Measurements from ENCODE around the gene NMD3.
"Not testable (repeated sequence)": the region's sequence is repeated elsewhere in the genome, so short reads cannot be mapped to it uniquely, and the experiment has no call there.

NMD3 gene

DNA sequence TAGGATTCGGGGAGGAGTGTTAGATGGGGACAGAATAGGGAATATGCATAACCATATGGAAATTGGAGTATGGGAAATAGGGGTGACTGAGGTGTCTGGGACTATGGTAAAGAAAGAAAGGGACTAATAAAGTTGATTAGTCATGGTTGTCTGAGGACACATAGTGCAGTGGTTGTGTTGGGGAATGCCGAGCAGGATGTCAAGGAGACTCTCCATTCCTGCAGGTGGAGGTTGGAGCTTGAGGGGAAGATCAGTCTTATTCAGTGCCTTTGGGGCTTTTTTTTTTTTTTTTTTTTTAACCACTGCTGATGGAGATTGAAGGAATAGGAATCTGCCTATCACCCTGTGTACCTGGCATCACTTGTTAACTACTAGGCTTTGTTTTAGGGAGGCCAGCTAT lies 10.8 kb downstream of the NMD3 start:
- no peak for DNase-seq

- DNase-seq: no peak
Measured at GRCh38 chr3:161233557-161233956, 12.4 kb downstream of the NMD3 start.

- no peak for DNase-seq
Measured at GRCh38 chr3:161236240-161236639, 15.1 kb downstream of the NMD3 start.

DNA sequence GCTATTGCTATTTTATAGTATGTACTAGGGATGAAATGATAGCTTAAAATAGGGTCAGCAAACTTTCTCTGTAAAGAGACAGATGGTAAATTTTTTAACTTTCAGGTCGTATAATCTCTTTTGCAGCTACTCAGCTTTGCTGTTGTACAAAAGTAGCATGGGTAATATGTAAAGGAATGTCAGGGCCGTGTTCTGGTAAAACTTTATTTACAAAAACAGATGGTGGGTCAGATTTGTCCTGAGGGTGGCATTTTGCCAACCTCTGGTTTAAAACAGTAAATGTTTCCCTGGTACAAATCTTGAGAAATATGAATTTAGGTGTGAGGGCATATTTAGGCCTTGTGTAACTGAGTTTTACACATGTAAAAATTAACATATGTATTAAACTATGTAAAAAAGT lies 18.6 kb downstream of the NMD3 start:
- DNase-seq: no peak

DNA sequence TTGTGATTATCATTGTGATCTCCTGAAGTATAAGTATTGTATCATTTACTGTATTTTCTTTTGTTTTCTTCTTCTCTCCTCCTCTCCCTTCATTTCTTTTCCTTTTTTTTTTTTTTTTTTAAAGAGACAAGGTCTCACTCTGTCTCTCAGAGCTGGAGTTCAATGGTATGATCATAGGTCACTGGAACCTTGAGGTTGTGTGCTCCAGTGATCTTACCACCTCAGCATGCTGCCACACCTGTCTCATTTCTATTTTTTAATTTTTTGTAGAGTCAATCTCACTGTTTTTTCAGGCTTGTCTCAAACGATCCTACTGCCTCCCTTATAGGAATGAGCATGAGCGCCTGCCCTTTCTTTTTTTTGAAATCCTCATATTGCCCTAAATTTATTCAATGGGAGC lies 23.4 kb downstream of the NMD3 start:
- DNase-seq: no peak

GRCh38 chr3:161247049-161247448 lies 25.9 kb downstream of the NMD3 start:
- no peak for DNase-seq

DNA sequence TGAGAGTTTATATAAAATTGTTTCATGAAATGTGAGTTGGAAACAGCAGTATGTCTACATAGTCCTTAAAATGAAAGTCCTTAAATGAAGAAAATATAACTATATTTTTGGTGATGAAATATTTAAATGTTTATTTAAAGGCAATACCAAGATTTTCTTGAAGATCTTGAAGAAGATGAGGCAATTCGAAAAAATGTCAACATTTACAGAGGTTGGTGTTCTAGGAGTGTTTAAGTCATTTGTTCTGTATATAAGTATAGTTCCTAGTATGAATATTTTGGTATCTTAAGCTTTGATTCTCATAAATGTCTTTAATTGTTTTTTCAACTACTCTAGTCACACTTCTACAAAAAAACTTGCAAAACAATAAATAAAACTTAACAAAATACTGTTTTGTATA lies 29.0 kb downstream of the NMD3 start:
- DNase-seq: no peak

DNA sequence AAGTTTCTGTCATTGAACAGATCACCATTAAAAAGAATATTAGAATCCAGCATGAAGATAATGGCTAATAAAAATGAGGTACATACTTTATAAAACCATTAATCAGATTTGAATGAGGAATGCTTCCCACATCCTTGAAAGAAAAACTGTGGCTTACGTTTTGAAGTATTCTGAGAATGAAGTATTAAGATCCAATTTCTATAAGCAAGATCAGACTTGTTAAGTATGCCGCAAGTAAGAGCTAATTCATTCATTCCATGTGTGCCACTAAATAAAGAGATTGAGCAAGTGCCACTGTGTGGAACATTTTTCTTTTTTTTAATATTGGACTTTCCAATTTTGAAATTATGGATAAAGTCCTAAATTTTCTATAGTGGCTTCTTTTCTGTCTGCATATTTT lies 30.6 kb downstream of the NMD3 start:
- DNase-seq: no peak

- DNase-seq: no peak
Measured at GRCh38 chr3:161252143-161252542, 31.0 kb downstream of the NMD3 start.

GRCh38 chr3:161253711-161254110 lies 32.6 kb downstream of the NMD3 start:
- DNase-seq: no peak

DNA sequence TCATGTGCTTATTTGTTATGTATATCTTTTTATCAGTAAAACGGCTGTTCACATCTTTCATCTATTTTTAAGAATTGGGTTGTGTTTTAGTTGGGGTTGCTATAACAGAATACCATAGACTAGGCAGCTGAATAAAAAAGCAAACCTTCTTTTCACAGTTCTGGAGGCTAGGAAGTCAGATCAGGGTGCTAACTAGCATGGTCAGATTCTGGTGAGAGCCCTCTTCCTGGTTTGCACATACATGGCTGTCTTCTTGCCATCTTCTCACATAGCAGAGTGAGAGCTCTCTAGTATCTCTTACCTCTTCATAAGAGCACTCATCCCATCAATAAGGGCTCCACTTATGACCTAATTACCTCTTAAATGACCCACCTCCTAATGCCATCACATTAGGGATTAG lies 33.8 kb downstream of the NMD3 start:
- peak in 1 of 2 experiments; percentile 39 for DNase-seq

- no peak for DNase-seq
Measured at GRCh38 chr3:161263057-161263456, 41.9 kb downstream of the NMD3 start.

- no peak for DNase-seq
Measured at GRCh38 chr3:161264852-161265251, 43.7 kb downstream of the NMD3 start.

DNA sequence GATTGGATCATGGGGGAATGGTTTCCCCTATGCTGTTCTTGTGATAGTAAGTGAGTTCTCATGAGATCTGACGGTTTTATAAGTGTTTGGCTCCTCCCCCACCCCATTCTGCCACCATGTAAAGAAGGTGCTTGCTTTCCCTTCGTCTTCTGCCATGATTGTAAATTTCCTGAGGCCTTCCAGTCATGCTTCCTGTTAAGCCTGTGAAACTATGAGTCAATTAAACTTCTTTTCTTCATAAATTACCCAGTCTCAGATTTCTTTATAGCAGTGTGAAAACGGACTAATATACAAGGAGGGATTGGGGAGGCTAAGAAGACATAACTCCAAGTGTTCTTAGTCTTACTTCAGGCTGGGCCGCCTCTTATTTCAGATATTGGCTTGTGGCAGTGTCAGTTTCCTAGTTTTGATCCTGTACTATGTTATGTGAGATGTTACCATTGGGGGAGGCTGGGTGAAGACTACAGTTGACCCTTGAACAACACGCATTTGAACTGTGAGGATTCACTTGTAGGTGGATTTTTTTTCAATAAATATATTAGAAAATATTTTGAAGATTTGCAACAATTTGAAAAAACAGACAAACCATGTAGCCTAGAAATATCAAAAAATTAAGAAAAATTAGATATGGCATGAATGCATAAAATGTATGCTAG lies 44.9 kb downstream of the NMD3 start:
- DNase-seq: no peak

DNA sequence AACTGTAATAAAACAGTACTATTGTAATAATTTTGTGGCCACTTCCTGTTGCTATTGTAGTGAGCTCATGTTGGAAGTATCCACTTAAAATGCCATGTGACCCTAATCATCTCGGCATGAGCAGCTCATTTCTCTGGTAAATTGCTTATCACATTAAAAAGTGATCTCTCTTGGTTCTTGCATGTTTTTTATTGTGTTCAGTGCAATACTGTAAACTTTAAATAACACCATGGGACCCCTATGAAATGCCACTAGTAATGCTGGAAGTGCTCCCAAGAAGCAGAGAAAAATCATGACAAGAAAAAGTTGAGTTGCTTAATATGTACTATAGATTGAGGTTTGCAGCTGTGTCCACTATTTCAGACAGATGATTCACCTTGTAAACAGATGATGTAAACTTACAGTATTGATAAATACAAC lies 45.6 kb downstream of the NMD3 start:
- DNase-seq: no peak

GRCh38 chr3:161267646-161268045 lies 46.5 kb downstream of the NMD3 start:
- no peak for DNase-seq

DNA sequence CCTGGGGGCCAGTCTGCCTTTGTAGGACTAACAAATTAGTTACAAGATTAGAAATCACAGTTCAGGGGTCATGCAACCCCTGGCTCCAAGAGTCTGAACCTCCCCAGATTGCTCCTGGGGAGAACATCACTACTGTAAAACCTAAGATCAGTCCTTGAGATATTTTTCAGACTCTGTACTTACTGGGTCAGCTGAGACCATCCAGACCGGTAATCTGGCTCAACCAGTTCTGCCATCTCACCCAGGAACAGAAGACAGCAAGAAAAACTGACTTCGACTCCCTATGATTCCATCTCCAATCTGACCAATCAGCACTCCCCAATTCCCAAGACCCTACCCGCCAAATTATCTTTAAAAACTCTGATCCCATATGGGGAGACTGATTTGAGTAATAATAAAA lies 47.5 kb downstream of the NMD3 start:
- no peak for DNase-seq

DNA sequence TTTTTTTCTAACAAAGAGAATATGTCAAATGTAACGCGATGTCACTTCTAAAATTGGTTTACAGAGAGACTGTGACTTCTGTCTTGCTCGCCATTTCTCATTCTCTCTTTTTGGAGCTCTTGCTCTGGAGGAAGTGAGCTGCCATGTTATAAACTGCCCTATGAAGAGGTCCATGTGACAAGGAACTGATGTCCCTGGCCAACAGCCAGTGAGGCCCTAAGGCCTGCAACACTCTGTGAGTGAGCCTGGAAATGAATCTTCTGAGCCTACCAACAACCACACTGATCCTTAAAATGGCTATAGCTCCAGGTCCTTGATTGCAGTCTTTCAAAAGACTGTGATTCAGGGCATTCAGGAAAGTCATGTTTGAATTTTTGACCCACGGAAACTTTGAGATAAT lies 49.9 kb downstream of the NMD3 start:
- DNase-seq: no peak

GRCh38 chr3:161271646-161272045 lies 50.5 kb downstream of the NMD3 start:
- DNase-seq: no peak

GRCh38 chr3:161272524-161272923 lies 51.4 kb downstream of the NMD3 start:
- no peak for DNase-seq

- peak in 1 of 2 experiments; percentile 37 for DNase-seq
Measured at GRCh38 chr3:161273589-161274218, 52.6 kb downstream of the NMD3 start.

- DNase-seq: peak; percentile 67 to 69
Measured at GRCh38 chr3:161274691-161275298, 53.7 kb downstream of the NMD3 start.

DNA sequence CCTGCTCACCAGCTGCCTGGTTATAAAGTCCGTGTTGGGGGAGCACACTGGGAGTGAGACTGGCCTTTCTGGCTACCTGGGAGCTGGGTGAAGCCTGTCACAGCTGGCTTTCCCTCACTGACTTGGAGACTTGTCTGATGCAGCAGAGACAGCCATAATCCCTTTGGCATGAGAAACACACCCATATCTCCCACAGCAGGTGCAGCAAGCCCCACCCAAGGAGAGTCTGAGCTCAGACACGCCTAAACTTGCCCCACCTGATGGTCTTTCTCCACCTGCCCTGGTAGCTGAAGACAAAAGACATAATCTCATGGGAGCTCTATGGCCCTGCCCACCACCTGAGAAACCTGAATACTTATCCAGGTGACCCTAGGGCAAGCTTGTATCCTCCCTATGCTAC lies 54.8 kb downstream of the NMD3 start:
- DNase-seq: no peak

DNA sequence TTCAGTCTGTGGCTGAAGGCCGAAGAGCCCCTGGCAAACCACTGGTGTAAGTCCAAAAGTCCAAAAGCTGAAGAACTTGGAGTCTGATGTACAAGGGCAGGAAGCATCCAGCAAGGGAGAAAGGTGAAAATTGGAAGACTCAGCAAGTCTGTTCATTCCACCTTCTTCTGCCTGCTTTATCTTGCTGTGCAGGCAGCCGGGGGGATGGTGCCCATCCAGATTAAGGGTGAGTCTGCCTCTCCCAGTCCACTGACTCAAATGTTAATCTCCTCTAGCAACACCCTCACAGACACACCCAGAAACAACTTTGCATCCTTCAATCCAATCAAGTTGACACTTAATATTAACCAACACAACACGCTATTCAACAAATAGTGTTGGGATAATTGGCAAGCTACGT lies 61.3 kb downstream of the NMD3 start:
- not testable (repeated sequence) for DNase-seq

- DNase-seq: no peak
Measured at GRCh38 chr3:161284989-161285388, 63.9 kb downstream of the NMD3 start.

Measured in NCI-H524 (cell line).